Neural cell (in vitro differentiated cells): ENCODE results near the gene ADAMTS1.

Experiments
- EZH2 ChIP-seq: fragments of 200-600, 300-800 bp; shearing (Covaris generic), sonication (generic); IDR thresholded peaks from 2 replicates; pipeline ENCODE4 v1.6.1; 2014; ENCODE audit warnings: antibody characterized with exemption, low read length, borderline replicate concordance, mild to moderate bottlenecking; ENCODE audit not compliant: insufficient read depth, poor library complexity, severe bottlenecking
- MXI1 ChIP-seq: fragments of 450-650 bp; conservative IDR thresholded peaks from 2 replicates; pipeline ENCODE4 v1.6.1; 2014; ENCODE audit warnings: antibody characterized with exemption, mild to moderate bottlenecking; ENCODE audit not compliant: poor library complexity, severe bottlenecking
- POLR2AphosphoS5 ChIP-seq: IDR thresholded peaks from 2 replicates; pipeline ENCODE4 v1.6.1; 2012
- RAD21 ChIP-seq: fragments of 450-650 bp; conservative IDR thresholded peaks from 2 replicates; pipeline ENCODE4 v1.6.1; 2014; ENCODE audit warnings: antibody characterized with exemption, mild to moderate bottlenecking, moderate library complexity
- TF ChIP-seq, protein P1 (sequence below): fragments of 450-650 bp; IDR thresholded peaks from 2 replicates; pipeline ENCODE4 v1.5.1; 2014; ENCODE audit warnings: antibody characterized with exemption, mild to moderate bottlenecking, moderate library complexity; ENCODE audit not compliant: poor library complexity, severe bottlenecking

DNA sequence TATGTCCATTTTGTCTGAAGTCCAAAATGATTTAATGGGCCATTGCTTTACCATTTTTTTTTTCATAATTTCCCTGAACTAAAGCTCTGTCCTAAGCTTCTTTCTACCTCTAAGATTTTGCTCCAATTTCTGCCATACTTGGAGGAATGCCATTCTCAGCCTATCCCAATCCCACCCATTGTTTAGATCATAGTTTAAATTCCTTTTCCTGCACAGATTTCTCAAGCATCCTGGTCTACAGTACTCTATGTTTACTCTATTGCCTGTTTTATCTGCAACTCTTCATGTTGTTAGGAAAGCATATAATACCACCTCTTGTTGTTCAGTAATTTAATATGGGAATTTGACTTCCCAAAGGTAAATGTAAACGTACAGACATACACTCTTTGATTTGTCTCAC, 30.8 kb downstream of the ADAMTS1 start:
- TF ChIP-seq RAD21 (no peak), EZH2 (no peak), MXI1 (no peak), POLR2AphosphoS5 (no peak)
- TF ChIP-seq, protein P1, sequence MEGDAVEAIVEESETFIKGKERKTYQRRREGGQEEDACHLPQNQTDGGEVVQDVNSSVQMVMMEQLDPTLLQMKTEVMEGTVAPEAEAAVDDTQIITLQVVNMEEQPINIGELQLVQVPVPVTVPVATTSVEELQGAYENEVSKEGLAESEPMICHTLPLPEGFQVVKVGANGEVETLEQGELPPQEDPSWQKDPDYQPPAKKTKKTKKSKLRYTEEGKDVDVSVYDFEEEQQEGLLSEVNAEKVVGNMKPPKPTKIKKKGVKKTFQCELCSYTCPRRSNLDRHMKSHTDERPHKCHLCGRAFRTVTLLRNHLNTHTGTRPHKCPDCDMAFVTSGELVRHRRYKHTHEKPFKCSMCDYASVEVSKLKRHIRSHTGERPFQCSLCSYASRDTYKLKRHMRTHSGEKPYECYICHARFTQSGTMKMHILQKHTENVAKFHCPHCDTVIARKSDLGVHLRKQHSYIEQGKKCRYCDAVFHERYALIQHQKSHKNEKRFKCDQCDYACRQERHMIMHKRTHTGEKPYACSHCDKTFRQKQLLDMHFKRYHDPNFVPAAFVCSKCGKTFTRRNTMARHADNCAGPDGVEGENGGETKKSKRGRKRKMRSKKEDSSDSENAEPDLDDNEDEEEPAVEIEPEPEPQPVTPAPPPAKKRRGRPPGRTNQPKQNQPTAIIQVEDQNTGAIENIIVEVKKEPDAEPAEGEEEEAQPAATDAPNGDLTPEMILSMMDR = no peak
